Mesendoderm (in vitro differentiated cells): Measurements from ENCODE around the gene ABCC1.

Source experiments
- DNase-seq: peaks from one replicate; pipeline ENCODE4 v3.0.0; 2013
- H2AK5ac ChIP-seq: 2 replicates; pipeline ENCODE4 v1.6.1; 2013; ENCODE audit warnings: low read length, inconsistent platforms
- H2BK120ac ChIP-seq: 2 replicates; pipeline ENCODE4 v1.6.1; 2013; ENCODE audit warnings: low read depth, mild to moderate bottlenecking, low read length, moderate library complexity, mixed read lengths
- H2BK15ac ChIP-seq: replicated peaks from 2 replicates; pipeline ENCODE4 v1.6.1; 2013; ENCODE audit warnings: low read depth, mild to moderate bottlenecking, moderate library complexity
- H2BK5ac ChIP-seq: 2 replicates; pipeline ENCODE4 v1.6.1; 2013; ENCODE audit warnings: low read length, inconsistent platforms
- H3K18ac ChIP-seq: 2 replicates; pipeline ENCODE4 v1.6.1; 2013; ENCODE audit warnings: mild to moderate bottlenecking, low read length, mixed read lengths
- H3K23ac ChIP-seq: one replicate; pipeline ENCODE4 v1.6.1; 2013; ENCODE audit warnings: low read length
- H3K27ac ChIP-seq: 2 replicates; pipeline ENCODE4 v1.5.1; 2013; ENCODE audit warnings: low read depth, mild to moderate bottlenecking, inconsistent platforms, low read length, moderate library complexity
- H3K27me3 ChIP-seq: 2 replicates; pipeline ENCODE4 v1.6.1; 2013; ENCODE audit warnings: low read length, control low read depth, mild to moderate bottlenecking, inconsistent platforms; ENCODE audit not compliant: insufficient read depth, poor library complexity
- H3K36me3 ChIP-seq: 2 replicates; pipeline ENCODE4 v1.6.1; 2013; ENCODE audit warnings: low read length, inconsistent platforms; ENCODE audit not compliant: control insufficient read depth, insufficient read depth
- H3K4ac ChIP-seq: one replicate; pipeline ENCODE4 v1.6.1; 2013; ENCODE audit warnings: low read depth, mild to moderate bottlenecking, low read length, moderate library complexity
- H3K4me1 ChIP-seq: 2 replicates; pipeline ENCODE4 v1.6.1; 2013; ENCODE audit warnings: low read depth, low read length, inconsistent platforms; ENCODE audit not compliant: control insufficient read depth
- H3K4me2 ChIP-seq: 2 replicates; pipeline ENCODE4 v1.6.1; 2013; ENCODE audit warnings: low read length
- H3K4me3 ChIP-seq: 2 replicates; pipeline ENCODE4 v1.5.1; 2013; ENCODE audit warnings: mild to moderate bottlenecking, low read length
- H3K56ac ChIP-seq: one replicate; pipeline ENCODE4 v1.6.1; 2013; ENCODE audit warnings: low read length
- H3K79me1 ChIP-seq: 2 replicates; pipeline ENCODE4 v1.6.1; 2013; ENCODE audit warnings: low read length, inconsistent platforms
- H3K79me2 ChIP-seq: 2 replicates; pipeline ENCODE4 v1.6.1; 2013; ENCODE audit warnings: mild to moderate bottlenecking, low read length; ENCODE audit not compliant: control insufficient read depth, insufficient read depth
- H3K9ac ChIP-seq: 2 replicates; pipeline ENCODE4 v1.6.1; 2013; ENCODE audit warnings: low read length, inconsistent platforms
- H4K5ac ChIP-seq: one replicate; pipeline ENCODE4 v1.6.1; 2013; ENCODE audit warnings: low read length
- H4K8ac ChIP-seq: one replicate; pipeline ENCODE4 v1.6.1; 2013; ENCODE audit warnings: low read depth, mild to moderate bottlenecking, control low read depth, low read length, moderate library complexity
- WGBS: extraction: QIAGEN DNeasy Blood & Tissue Kit; methylation state at CpG from one replicate; pipeline ENCODE4 v1.1.7; 2013; ENCODE audit warnings: low lambda C conversion rate, missing lambda C conversion rate; ENCODE audit not compliant: insufficient coverage; ENCODE audit errors: extremely low coverage; 5-methylcytosine and 5-hydroxymethylcytosine counted together

The ABCC1 gene

GRCh38 chr16:15971440-15971815 lies 22.0 kb downstream of the ABCC1 start:
- H3K4me2 ChIP-seq, result no peak overlapping the region
- H2BK120ac ChIP-seq, result no peak overlapping the region
- no peaks in the 10 kb centered on the region for H3K27me3 ChIP-seq
- no peak overlapping the region for H3K23ac ChIP-seq
- peaks cover 5% of the 10 kb centered on the region for H3K4me1 ChIP-seq
- H4K5ac ChIP-seq, result no peak overlapping the region
- WGBS, result no CpG with 5 or more reads among the region's 9 CpGs
- no peak overlapping the region for H2AK5ac ChIP-seq
- peak; percentile 27 for DNase-seq
- H3K56ac ChIP-seq, result no peak overlapping the region
- H3K9ac ChIP-seq, result no peak overlapping the region
- H3K36me3 ChIP-seq, result peaks cover 3% of the 10 kb centered on the region
- H3K79me1 ChIP-seq, result peaks cover 17% of the 10 kb centered on the region
- no peak overlapping the region for H4K8ac ChIP-seq
- H3K4me3 ChIP-seq, result no peak overlapping the region
- H3K18ac ChIP-seq, result no peak overlapping the region
- no peak overlapping the region for H3K4ac ChIP-seq
- H3K27ac ChIP-seq, result no peak overlapping the region
- H3K79me2 ChIP-seq, result peaks cover 42% of the 10 kb centered on the region
- H2BK5ac ChIP-seq, result no peak overlapping the region
- no peak overlapping the region for H2BK15ac ChIP-seq

GRCh38 chr16:15972046-15972868 lies 22.8 kb downstream of the ABCC1 start:
- peaks cover 43% of the 10 kb centered on the region for H3K79me2 ChIP-seq
- H3K23ac ChIP-seq, result no peak overlapping the region
- H3K36me3 ChIP-seq, result peaks cover 3% of the 10 kb centered on the region
- no peak overlapping the region for H4K5ac ChIP-seq
- WGBS, result no CpG with 5 or more reads among the region's 3 CpGs
- H3K4ac ChIP-seq, result no peak overlapping the region
- peaks cover 7% of the 10 kb centered on the region for H3K4me1 ChIP-seq
- no peak overlapping the region for H3K18ac ChIP-seq
- no peak overlapping the region for H2BK5ac ChIP-seq
- no peak overlapping the region for H3K4me3 ChIP-seq
- peaks cover 15% of the 10 kb centered on the region for H3K79me1 ChIP-seq
- no peak overlapping the region for H3K27ac ChIP-seq
- no peak overlapping the region for H2BK15ac ChIP-seq
- no peak overlapping the region for H2BK120ac ChIP-seq
- no peak overlapping the region for H2AK5ac ChIP-seq
- H4K8ac ChIP-seq, result no peak overlapping the region
- peak; percentile 57 for DNase-seq
- no peak overlapping the region for H3K56ac ChIP-seq
- H3K4me2 ChIP-seq, result no peak overlapping the region
- no peaks in the 10 kb centered on the region for H3K27me3 ChIP-seq
- H3K9ac ChIP-seq, result no peak overlapping the region

GRCh38 chr16:15973421-15973820 lies 24.0 kb downstream of the ABCC1 start:
- Histone ChIP-seq H3K36me3 (peaks cover 3% of the 10 kb centered on the region), H3K56ac (no peak overlapping the region), H2BK5ac (no peak overlapping the region), H4K5ac (no peak overlapping the region), H3K18ac (no peak overlapping the region), H3K9ac (no peak overlapping the region), H2AK5ac (no peak overlapping the region), H4K8ac (no peak overlapping the region), H3K23ac (no peak overlapping the region), H3K4me2 (no peak overlapping the region), H3K4ac (no peak overlapping the region), H3K27ac (no peak overlapping the region), H2BK120ac (no peak overlapping the region), H2BK15ac (no peak overlapping the region), H3K79me2 (peaks cover 53% of the 10 kb centered on the region), H3K4me3 (no peak overlapping the region), H3K4me1 (peaks cover 7% of the 10 kb centered on the region), H3K27me3 (no peaks in the 10 kb centered on the region), H3K79me1 (peaks cover 21% of the 10 kb centered on the region)
- no CpG with 5 or more reads among the region's 5 CpGs for WGBS
- DNase-seq, result no peak

- Histone ChIP-seq H3K4me1 (peaks cover 7% of the 10 kb centered on the region), H2BK15ac (no peak overlapping the region)
- whole genome bisulfite sequencing, result no CpG with 5 or more reads among the region's 2 CpGs
Observed at GRCh38 chr16:15974057-15974456, 24.6 kb downstream of the ABCC1 start.

GRCh38 chr16:15975172-15975571 lies 25.8 kb downstream of the ABCC1 start:
- Histone ChIP-seq H3K23ac (no peak overlapping the region), H3K56ac (peak overlapping the region; percentile 25), H3K4ac (no peak overlapping the region), H3K4me3 (no peak overlapping the region), H3K27me3 (no peaks in the 10 kb centered on the region), H3K36me3 (peaks cover 3% of the 10 kb centered on the region), H2BK15ac (no peak overlapping the region), H2BK120ac (no peak overlapping the region), H3K79me1 (peaks cover 22% of the 10 kb centered on the region), H3K18ac (no peak overlapping the region), H2BK5ac (no peak overlapping the region), H4K8ac (no peak overlapping the region), H3K4me2 (no peak overlapping the region), H2AK5ac (no peak overlapping the region), H4K5ac (no peak overlapping the region), H3K4me1 (peaks cover 7% of the 10 kb centered on the region), H3K79me2 (peaks cover 57% of the 10 kb centered on the region), H3K9ac (no peak overlapping the region), H3K27ac (no peak overlapping the region)
- DNase-seq, result no peak
- no CpG with 5 or more reads among the region's 5 CpGs for WGBS

More at GRCh38 chr16:15974057-15974456, 24.6 kb downstream of the ABCC1 start:
- DNase-seq, result no peak
- Histone ChIP-seq H3K4me2 (no peak overlapping the region), H3K79me1 (peaks cover 24% of the 10 kb centered on the region), H3K23ac (no peak overlapping the region), H3K27me3 (no peaks in the 10 kb centered on the region), H3K27ac (no peak overlapping the region), H3K9ac (no peak overlapping the region), H3K18ac (no peak overlapping the region), H3K4me3 (no peak overlapping the region), H3K36me3 (peaks cover 3% of the 10 kb centered on the region), H3K56ac (no peak overlapping the region), H3K79me2 (peaks cover 55% of the 10 kb centered on the region), H2AK5ac (no peak overlapping the region), H4K8ac (no peak overlapping the region), H2BK5ac (no peak overlapping the region), H4K5ac (no peak overlapping the region), H2BK120ac (no peak overlapping the region), H3K4ac (no peak overlapping the region)
